Measurements from ENCODE around the gene NFAT5.

NFAT5 gene

DNA sequence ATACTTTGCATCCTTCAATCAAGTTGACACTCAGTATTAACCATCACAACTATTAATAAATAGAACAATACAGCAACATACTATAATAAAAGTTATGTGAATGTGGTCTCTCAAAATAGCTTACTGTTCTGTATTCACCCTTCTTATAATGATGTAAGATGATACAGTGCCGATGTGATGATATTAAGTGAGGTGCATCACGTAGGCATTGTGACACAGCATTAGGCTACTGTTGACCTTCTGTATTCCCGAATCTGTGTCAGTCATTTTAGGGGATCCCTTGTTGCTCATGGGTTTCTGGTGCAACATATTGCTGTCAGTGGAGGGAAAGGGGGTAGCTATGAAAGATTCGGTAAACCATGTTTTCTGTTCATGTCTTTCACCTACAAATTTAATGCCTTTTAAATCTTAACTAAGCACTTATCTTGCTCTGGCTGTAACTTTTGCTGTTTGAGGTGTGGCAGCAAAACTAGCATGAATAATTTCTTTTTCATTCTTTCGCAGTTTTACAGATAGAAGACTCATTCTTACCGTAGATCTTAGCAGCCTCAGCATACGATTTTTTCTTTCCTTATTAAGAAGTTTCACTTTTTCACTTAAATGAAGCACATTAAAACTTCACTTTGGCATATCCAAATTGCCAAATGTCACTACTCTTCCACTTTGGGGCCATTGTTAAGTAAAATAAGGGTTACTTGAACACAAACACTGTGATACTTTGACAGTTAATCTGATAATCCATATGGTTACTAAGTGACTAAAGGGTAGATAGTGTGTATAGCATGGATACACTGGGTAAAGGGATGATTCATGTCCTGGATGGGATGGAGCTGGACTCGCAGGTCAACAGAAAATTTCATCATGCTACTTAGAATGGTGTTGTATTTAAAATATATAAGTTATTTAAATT, 29.6 kb downstream of the NFAT5 start:
- Histone ChIP-seq H3K79me2 (peaks cover 45% of the 10 kb centered on the region), H3K4me3 (ENCODE audit: low read depth, low read length) (no peak overlapping the region), H2AFZ (no peak overlapping the region), H3K9ac (no peak overlapping the region), H3K4me2 (ENCODE audit: low read length) (no peak overlapping the region), H3K27me3 (ENCODE audit: control insufficient read depth, insufficient read depth, low read length) (no peaks in the 10 kb centered on the region), H3K27ac (no peak overlapping the region), H3K9me3 (ENCODE audit: control insufficient read depth, low read length) (no peaks in the 10 kb centered on the region), H3K36me3 (ENCODE audit: control insufficient read depth, insufficient read depth, low read length) (no peaks in the 10 kb centered on the region), H3K4me1 (peaks cover 7% of the 10 kb centered on the region)
- TF ChIP-seq, protein P1, sequence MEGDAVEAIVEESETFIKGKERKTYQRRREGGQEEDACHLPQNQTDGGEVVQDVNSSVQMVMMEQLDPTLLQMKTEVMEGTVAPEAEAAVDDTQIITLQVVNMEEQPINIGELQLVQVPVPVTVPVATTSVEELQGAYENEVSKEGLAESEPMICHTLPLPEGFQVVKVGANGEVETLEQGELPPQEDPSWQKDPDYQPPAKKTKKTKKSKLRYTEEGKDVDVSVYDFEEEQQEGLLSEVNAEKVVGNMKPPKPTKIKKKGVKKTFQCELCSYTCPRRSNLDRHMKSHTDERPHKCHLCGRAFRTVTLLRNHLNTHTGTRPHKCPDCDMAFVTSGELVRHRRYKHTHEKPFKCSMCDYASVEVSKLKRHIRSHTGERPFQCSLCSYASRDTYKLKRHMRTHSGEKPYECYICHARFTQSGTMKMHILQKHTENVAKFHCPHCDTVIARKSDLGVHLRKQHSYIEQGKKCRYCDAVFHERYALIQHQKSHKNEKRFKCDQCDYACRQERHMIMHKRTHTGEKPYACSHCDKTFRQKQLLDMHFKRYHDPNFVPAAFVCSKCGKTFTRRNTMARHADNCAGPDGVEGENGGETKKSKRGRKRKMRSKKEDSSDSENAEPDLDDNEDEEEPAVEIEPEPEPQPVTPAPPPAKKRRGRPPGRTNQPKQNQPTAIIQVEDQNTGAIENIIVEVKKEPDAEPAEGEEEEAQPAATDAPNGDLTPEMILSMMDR (IDR thresholded peaks at IDR 0.05), result no peak

DNA sequence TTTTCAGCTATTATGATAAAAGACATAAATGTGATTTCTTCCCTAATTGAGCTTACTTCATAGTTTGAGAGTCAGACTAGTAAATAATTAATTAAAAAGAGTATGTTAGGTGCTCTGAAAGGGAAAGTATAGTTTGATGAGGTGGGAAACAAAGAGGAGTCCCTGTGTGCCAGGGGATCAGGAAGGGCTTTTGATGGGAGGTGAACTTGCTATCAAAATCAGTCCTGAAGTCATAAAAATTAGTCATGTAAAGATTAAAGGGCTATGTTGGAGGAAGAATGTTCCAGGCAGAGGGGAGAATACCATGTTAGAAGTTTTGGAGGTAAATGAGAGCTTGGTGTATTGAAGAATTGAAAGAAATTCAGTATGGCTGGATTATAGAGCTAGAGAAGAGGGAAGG, 31.0 kb downstream of the NFAT5 start:
- Histone ChIP-seq H3K9me3 (ENCODE audit: control insufficient read depth, low read length) (no peaks in the 10 kb centered on the region), H3K9ac (no peak overlapping the region), H3K27me3 (ENCODE audit: control insufficient read depth, insufficient read depth, low read length) (no peaks in the 10 kb centered on the region), H2AFZ (no peak overlapping the region), H3K4me3 (ENCODE audit: low read depth, low read length) (no peak overlapping the region), H3K4me1 (peaks cover 7% of the 10 kb centered on the region), H3K36me3 (ENCODE audit: control insufficient read depth, insufficient read depth, low read length) (no peaks in the 10 kb centered on the region), H3K4me2 (ENCODE audit: low read length) (no peak overlapping the region), H3K79me2 (peaks cover 47% of the 10 kb centered on the region), H3K27ac (no peak overlapping the region)
- TF ChIP-seq, protein P1 (IDR thresholded peaks at IDR 0.05), result no peak

DNA sequence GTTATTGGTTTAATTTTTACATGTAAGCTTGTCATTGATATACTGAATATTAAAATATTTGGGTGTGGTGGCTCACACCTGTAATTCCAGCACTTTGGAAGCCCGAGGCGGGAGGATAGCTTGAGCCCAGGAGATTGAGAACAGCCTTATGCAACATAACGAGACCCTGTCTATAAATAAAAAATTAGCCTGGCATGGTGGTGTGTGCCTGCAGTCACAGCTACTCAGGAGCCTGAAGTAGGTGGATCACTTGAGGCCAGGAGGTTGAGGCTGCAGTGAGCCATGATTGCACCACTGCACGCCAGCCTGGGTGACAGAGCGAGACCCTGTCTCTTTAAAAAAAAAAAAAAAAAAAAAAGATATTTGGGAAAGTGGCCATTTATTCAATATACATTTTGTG, 32.3 kb downstream of the NFAT5 start:
- H3K27ac ChIP-seq, result no peak overlapping the region
- H3K27me3 ChIP-seq (ENCODE audit: control insufficient read depth, insufficient read depth, low read length), result no peaks in the 10 kb centered on the region
- no peaks in the 10 kb centered on the region for H3K36me3 ChIP-seq (ENCODE audit: control insufficient read depth, insufficient read depth, low read length)
- peaks cover 50% of the 10 kb centered on the region for H3K79me2 ChIP-seq
- no peak overlapping the region for H3K4me2 ChIP-seq (ENCODE audit: low read length)
- H3K9me3 ChIP-seq (ENCODE audit: control insufficient read depth, low read length), result no peaks in the 10 kb centered on the region
- H3K4me1 ChIP-seq, result peaks cover 7% of the 10 kb centered on the region
- H2AFZ ChIP-seq, result no peak overlapping the region
- H3K4me3 ChIP-seq (ENCODE audit: low read depth, low read length), result no peak overlapping the region
- TF ChIP-seq, protein P1 (IDR thresholded peaks at IDR 0.05), result no peak
- H3K9ac ChIP-seq, result no peak overlapping the region

DNA sequence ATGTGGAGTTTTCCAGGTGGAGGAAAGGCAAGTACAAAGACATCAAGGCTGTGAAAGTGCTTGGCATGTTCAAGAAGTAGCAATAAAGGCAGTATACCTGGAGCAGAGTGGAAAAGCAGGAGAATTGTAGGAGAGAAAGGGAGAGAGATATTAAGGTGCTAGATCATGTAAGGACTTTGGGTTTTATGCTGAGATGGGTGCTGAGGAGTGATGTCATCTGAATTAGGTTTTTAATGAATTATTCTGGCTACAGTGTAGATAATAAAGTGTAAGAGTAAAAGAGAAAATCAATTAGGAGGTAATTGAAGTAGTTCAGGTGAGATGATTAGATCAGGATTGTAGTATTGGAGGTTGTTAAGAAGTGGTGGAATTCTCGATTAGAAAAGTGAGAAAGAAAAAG, 34.0 kb downstream of the NFAT5 start:
- H2AFZ ChIP-seq, result no peak overlapping the region
- H3K9ac ChIP-seq, result no peak overlapping the region
- H3K27me3 ChIP-seq (ENCODE audit: control insufficient read depth, insufficient read depth, low read length), result no peaks in the 10 kb centered on the region
- peaks cover 54% of the 10 kb centered on the region for H3K79me2 ChIP-seq
- H3K4me2 ChIP-seq (ENCODE audit: low read length), result no peak overlapping the region
- H3K4me3 ChIP-seq (ENCODE audit: low read depth, low read length), result no peak overlapping the region
- no peaks in the 10 kb centered on the region for H3K9me3 ChIP-seq (ENCODE audit: control insufficient read depth, low read length)
- H3K4me1 ChIP-seq, result peaks cover 7% of the 10 kb centered on the region
- H3K27ac ChIP-seq, result no peak overlapping the region
- TF ChIP-seq, protein P1 (IDR thresholded peaks at IDR 0.05), result no peak
- no peaks in the 10 kb centered on the region for H3K36me3 ChIP-seq (ENCODE audit: control insufficient read depth, insufficient read depth, low read length)

DNA sequence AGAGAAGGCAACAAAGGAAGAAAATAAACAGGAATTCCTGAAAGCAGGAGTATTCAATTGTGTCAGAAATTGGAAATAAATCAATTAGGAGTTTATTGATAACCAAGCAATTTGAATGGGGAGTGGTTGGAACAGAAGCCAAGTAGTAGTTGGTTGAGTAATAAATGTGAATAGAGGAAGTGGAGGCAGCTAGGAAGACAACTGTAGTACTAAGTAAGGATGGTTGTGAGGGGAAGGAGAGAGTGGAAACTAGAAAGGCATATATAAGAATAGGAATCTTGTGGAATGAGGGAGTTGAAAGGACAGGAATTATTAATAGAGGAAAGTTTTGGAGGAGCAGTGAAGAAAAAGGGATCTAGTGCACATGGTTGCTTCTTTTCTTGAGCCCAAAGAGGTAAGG, 34.4 kb downstream of the NFAT5 start:
- TF ChIP-seq, protein P1 (IDR thresholded peaks at IDR 0.05), result no peak
- no peak overlapping the region for H2AFZ ChIP-seq
- no peaks in the 10 kb centered on the region for H3K27me3 ChIP-seq (ENCODE audit: control insufficient read depth, insufficient read depth, low read length)
- peaks cover 57% of the 10 kb centered on the region for H3K79me2 ChIP-seq
- H3K9me3 ChIP-seq (ENCODE audit: control insufficient read depth, low read length), result no peaks in the 10 kb centered on the region
- peaks cover 5% of the 10 kb centered on the region for H3K4me1 ChIP-seq
- no peak overlapping the region for H3K9ac ChIP-seq
- H3K27ac ChIP-seq, result no peak overlapping the region
- no peak overlapping the region for H3K4me3 ChIP-seq (ENCODE audit: low read depth, low read length)
- no peak overlapping the region for H3K4me2 ChIP-seq (ENCODE audit: low read length)
- H3K36me3 ChIP-seq (ENCODE audit: control insufficient read depth, insufficient read depth, low read length), result no peaks in the 10 kb centered on the region
